GM19455 (cell line): ENCODE data around the gene DLGAP5.

ENCODE experiments used
- ATAC-seq: cut with Tn5 transposase; IDR thresholded peaks from one replicate; pipeline ENCODE4 v1.9.1; 2021; ENCODE audit not compliant: unreplicated experiment

DLGAP5 gene

DNA sequence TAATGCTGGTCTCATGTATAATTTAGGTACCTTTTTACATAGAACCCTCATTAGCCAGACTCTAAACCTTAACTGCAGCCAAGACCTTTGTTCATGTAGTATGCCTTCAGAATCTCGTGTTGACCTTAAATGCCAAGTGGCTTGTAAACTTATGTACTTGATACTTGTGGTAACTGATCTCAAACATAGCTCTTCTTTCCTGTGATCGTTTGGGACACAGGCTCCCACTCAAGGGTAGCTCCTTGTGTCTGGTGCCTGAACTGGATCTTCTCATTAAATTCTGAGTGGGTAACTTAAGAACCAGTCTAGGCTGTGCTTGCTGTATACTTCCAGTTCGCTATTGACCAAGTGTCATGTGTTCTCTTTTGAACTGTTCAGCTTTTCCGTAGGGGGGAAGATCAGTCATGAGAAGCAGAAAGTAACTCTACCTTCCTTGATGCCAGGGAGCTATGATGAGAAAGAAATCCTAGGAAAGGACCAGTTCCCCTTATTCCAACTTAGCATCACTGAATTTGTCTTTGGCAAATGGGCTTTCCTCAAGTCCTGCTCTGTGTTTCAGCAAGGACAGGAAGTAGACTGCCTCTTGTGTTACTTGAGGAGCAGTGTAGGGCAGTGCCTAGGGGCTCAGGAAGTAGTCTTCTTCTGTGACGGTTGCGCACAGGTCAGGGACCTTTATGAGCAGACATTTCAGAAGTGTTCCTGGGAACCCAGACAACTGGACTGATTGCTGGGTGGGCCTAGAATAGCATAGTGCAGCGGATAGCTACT is 59.8 kb downstream of the DLGAP5 start:
- no peak for ATAC-seq

DNA sequence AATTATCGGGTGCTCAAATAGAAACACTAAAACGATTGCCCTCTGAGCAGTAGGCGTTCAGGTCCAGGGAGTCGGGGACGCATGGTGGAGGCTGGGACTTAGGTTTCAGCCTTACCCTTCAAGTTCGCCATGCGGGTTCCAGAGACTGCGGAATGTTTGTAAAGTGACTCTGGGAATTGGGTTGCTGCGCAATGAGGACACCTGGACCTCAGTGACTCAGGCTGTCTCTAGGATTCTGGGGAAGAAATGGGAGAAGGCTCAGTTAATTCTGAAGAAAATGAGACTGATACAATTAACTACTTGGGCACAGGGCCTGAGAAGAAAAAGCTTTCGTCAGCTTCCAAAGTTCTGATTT is 61.2 kb downstream of the DLGAP5 start:
- ATAC-seq, result no peak

DNA sequence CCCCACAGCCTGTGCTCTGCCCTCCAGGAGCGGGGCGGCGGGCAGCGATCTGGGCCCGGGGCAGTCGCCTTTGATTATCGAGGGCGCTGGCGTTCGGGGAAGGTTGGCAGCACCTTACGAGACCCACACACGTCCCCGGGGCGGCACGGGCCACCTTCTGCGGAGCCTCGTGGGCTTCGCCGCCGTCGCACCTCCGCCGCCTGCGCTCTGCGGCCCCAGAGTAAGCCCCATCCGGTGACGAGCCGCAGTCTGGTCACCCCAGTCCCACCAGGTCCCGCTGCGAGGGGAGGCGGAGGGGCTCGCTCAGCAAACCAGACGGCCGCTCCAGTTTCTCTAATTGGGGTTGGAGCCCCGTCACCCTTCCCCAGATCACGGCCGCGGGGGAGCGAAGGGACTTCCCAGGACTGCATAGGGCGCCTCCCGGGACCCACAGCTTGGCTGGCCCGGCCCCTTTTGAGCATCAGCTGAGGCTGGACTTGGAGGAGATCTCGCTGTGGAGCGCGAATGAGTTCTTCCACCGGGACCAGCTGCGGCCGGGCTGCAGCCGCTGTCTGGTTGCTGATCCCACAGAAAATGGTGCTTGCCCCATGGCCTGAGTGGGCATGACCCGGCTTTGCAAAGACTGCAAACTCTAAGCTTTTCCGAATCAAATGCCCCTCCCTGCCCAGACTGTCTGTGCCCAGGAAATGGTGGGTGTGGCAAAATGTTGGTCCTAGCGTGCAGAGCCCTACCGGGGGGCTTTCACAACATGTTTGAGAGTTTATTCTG is 61.8 kb downstream of the DLGAP5 start:
- peak; percentile 77 for ATAC-seq

DNA sequence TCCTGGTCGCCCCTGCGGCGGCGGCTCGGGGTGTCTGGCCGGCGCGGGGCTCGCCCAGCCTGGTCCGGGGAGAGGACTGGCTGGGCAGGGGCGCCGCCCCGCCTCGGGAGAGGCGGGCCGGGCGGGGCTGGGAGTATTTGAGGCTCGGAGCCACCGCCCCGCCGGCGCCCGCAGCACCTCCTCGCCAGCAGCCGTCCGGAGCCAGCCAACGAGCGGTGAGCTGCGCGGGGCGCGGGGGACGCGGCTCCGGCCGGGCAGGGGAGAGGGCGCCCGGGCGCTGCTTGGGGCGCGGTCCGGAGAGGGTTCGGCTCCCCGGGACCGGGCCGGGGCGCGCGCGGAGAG is 62.3 kb downstream of the DLGAP5 start, which contains the start of gene LGALS3:
Gene LGALS3, plus strand, starts transcription at position 167 of the 342 bp plus-strand sequence. CDS start 8,122 bp downstream, outside the sequence.
- ATAC-seq, result peak; percentile 71

DNA sequence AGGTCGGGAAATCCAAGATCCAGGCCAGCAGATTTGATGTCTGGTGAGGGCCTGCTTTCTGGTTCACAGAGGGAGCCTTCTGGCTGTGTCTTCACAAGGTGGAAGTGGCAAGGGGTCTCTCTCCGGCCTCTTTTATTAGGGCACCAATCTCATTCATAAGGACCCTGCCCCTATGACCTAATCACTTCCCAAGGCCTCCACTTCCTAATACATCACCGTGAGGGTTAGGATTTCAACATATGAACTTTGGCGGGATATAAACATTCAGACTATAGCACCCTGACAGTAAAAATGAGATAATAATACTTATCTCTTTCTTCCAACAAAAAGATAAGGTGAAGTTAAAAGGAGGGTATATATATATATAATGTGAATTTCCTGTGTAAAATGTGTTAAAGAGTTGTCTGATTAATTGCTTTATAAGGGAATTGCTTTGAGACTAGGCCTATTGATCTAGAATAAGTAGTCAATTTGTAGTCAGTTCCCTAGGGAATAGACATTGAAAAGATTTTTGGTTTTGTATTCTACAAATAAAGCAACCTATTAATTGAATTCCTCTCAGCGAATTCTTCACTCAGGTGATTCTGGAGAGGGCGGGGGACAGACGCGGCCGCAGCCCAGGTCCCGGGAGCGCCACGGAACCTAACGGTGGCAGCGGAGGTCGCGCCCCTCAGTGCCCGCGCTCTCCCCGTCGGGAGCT is 62.8 kb downstream of the DLGAP5 start:
- ATAC-seq, result no peak

DNA sequence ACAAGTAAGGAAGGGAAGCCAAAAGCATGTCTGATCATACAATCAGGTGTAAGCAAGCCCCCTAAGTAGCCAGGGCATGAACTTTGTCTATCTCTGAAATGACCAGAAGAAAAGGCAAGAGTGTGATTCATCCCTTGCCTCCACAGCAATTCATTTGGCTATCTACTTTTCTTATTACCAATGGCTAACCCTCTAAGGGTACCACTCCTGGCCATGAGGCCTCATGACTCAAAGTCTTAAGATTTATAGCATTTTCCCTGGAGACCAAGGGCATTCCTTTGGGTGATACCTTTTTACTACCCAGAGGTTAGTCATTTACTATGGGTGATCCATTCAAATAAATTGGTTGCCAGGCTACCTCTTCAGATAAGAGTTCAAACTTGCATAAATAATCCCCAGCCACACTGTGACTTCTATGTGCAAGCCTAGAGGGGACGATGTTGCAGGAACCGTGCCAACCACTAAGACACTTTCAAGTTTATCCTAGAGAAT is 63.9 kb downstream of the DLGAP5 start:
- no peak for ATAC-seq

DNA sequence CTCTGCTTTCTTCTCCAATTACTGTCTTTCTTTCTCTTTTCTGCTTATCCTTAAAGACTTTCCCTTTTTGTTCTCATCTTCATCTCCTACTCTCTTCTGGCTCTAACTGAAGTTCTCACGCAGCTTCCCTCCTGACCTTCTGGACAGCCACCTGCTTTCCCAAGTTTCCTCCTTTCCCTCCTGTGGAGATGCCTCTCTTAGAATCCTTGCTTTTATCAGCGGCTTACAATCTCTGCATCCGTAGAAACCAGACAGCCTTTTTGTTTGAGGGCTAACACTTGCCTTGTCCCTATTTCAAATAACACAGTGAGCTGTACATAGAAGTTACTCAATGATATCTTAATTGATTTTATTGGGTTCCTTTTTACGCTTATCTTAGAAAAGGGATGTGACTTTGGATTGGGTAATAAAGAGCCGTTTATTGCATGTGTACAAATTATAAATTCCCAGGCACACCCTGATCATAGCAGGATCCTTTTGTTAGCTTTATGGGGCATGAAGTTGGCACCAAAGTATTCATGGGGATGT is 64.4 kb downstream of the DLGAP5 start:
- ATAC-seq, result no peak

DNA sequence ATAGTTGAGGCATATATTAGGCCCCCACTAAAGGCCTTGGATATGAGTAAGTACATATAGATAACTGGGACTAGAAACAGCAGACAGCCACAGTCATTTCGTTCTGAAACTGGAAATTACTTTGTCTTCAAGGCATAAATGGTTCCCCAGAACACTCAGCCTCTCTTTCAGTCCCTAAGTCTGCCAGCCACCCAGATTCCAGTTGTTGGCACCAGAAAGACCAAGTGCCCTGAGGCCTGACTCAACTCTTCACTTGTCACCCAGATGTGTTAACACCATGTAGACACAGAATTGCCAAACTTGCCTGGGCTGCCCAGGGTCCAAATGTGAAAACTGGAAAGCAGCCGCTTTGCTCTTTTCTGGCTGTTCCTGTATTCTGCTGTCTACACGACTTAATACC is 65.4 kb downstream of the DLGAP5 start:
- no peak for ATAC-seq

DNA sequence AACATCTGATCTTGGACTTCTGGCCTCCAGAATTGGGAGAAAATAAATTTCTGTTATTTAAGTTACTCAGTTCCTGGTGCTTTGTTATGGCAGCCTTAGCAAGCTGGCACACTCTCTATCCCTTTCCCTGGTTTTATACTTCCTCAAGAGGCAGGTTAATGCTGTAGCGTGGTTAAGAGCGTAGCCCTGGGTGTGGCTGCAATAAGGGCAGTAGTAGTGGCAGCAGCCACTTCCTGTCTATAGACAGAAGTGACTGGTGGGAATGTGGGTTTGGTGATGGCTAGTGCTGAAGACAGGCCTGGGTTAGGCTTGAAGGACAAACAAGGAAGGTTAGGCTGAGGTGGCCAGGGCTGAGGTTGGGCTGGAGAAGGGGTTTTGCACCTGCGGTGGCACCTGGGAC is 66.0 kb downstream of the DLGAP5 start:
- no peak for ATAC-seq

DNA sequence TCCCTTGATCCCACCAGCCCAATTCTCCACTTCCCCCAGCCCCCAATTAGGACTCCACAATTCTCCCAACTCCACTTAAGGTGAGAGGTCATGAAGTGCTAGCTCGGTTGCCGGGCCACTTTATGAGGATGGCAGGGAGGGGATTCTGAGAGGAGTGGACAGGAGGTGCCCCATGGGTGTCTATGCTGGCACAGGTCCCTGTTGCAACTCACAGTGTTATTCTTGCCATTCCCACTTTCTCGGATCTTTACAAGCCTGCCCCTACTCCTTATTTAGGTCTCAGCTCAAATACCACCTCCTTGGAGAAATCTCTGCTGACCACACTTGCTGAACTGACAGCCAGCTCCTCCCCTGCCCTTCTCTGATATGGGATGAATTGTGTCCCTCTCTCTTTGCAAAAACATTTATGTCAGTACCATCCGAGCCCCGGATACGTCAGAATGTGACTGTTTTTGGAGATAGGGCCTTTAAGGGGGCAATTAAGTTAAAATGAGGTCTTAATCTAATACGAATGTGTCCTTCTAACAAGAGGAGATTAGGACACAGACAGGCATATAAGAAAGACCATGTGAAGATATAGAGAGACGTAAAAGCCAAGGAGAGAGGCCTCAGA is 66.5 kb downstream of the DLGAP5 start:
- no peak for ATAC-seq

DNA sequence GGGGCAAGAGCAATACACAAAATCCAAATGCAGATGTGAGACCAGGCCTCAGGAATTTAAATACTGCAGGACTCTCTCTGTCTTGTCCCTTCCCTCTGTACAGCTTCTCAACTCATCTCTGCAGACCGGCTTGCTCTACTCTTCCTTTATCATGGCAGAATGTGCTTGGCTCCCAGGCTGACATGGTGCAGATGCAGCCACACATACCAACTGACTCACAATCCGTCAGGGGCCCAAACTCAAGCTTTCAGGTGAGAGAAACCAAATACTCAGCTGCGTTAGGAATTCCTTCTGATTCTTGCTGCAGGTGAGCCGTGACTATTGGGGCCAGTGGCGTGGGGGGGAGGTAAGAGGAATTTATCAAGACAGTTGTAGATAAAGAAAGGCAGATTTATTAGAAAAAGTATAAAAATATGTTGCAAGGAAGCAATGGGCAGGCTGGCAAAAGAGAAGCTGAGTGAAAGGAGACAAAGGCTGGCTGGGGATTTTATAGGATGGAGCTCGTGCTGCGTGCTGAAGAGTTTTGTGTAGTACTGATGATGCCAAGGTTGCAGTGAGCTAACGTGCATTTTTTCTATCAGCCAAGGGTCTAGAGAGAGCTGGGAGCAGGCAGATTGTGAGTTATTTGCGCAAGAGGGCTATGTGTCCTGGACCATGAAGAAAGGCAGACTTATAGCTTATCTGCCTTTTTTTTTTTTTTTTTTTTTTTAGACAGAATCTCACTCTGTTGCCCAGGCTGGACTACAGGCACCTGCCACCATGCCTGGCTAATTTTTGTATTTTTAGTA is 67.3 kb downstream of the DLGAP5 start:
- ATAC-seq, result no peak

DNA sequence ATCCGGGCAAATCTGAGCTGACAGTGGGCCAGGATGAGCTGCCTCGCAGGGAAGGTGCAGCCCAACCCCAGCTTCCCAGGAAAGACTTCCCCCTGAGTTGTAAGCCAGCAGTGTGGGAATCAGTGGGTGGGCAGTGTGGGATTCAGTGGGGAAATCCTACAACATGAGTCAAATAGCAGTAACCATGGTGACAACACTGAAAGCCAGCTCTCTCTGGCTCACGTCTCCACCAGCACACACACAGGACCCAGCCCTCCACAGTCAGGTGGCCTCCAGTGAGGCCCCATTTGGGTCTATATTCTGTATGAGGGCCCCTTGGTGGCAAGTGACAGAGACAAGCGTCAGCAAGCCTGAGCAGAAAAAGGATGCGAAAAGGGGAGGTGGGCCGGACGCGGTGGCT is 68.3 kb downstream of the DLGAP5 start:
- no peak for ATAC-seq

DNA sequence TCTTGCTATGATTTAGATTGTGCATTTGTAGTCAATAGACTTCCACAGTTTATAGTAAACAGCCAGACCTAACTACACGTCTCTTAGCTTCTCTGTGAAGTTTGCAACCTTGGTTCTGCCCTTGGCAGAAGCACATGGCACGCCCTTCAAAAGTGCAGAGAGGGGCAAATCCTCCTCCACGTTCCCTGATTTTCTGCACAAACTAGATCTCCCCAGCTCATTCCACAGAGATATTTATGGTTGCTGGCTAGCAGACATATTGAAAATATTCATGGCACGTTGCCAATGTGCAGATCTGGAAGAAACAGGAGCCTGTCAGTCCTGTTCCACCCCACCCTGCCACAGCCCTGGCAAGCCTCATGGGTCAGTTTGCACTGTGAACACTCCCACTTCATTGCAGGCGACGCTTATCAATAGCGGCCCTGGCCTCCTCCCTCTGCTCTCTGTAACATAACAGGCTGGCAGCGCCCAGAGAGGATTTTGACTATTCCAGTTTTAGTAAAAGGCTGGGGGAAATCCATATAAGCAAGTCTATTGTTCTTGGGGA is 68.9 kb downstream of the DLGAP5 start:
- ATAC-seq, result no peak

DNA sequence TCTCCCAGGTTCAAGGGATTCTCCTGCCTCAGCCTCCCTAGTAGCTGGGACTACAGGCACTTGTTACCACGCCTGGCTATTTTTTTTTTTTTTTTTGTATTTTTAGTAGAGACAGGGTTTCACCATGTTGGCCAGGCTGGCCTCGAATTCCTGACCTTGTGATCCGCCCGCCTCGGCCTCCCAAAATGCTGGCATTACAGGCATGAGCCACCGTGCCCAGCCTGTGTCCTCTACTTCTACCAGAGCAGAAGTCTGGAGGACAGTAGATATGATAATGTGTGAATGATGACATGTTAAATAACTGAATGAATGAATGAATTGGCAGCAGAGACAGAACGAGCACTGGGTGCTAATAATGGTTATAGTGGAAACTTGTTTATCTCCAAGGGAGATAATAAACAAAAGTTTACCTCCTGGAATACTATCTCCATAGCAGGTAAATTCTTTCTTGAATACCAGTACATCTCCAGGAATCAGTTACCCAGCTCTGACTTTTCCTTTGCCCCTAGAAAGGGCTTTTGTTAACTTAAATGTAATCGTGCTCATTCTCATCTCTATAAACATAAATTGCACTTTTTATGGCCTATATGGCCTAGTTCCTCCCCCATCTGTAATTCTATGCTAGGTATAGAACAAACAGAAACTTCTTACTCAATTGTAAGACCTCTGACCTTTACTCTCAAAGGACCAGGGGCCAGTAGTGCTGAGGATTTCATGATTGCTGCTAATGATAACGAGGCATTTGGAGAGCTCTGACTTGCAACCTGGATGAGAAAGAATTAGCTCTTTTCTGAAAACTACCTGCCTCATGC is 69.6 kb downstream of the DLGAP5 start:
- ATAC-seq, result no peak

DNA sequence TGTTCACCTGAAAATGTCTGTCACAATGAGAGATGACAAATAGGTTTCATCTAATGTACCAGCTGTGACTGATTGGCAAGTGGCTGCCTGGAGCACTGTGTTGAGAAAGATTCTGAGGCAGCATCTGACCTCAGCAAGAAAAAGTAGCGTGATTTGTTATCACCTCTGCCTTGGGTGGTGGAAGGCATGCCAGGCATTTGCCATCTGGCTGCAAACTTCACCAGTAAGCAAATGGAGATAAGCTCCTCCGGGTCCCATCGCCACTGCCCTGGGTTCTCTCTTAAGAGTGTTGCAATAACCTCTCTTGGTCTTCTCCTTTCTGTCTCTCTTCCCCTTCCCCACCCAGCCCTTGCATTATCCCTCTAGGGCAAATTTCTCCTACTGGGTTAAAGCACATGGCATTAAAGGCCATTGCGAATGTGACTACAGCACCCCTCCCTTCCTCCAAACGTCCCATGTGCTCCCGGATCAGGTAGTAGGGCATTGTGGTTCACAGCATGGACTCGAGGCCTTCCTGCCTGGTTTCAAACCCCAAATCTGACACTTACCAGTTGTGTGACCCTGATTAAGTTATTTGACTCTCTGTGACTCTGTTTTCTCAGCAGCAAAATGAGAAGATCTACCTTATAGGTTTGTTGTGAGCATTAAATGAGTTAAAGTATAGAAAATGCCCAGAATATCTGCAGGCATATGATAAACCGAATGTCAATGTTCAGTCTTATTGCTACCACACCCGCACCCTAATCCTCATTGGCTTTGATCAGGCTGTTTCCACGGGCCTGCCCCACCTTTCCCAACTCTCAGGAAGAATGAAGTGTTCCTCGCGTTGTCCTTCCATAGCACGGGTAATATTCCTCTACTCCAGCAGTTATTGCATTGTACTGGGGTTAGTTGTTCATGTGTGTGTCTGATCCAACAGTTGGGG is 70.6 kb downstream of the DLGAP5 start:
- no peak for ATAC-seq

DNA sequence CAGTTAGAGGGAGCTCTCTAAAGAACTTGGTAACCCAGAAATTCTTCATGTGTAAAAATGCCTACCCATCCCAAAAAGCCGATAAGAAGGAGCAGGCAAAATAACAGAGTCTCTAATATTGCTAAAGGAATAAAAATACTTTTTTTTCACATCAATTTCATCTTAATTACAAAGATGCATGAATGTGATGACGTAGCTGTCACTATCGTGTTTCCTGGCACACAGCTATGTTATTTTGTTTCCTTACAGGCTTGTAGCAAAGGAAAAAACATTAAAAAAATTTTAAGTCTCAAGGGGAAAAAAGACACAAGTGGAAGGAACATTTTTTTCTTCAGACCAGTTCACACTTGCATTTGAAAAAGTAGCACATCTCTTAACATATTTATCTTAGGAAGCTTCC is 72.6 kb downstream of the DLGAP5 start:
- ATAC-seq, result no peak

DNA sequence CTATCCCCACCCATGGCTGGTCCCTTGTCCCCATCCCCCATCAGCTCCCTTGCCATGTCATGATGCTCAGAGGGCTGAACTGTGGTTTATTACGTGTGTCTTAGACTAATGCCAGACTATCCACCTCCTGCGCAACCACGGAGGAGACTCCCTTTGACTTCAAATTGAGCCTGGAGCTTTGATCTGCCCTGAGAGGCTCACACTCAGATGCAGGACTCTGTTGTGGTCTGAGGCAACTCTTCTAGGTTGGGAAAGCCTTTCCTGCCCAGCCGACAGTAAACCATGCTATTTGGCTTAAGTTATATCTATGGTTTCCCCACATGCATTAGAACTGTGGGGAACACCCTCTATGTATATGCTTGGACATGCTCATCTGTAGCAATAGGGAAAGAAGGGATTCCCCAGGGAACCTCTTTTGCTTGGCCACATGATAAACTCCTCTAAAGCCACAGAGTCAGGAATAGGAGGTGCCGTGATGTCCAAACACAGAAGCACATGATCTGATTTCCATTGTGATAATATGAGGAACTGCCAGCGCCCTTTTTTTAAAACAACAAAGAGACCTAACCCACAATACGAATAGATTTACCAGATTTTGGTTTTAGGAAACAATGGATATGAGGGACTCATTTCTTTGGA is 73.5 kb downstream of the DLGAP5 start:
- no peak for ATAC-seq
